Parathyroid adenoma (tissue), 2 donors: ENCODE results near the gene TMEM236.

Source experiments
- H2AFZ ChIP-seq: fragments of 300-600 bp; sonication (generic); one replicate; pipeline ENCODE4 v1.7.0; 2017; ENCODE audit warnings: antibody characterized with exemption, mild to moderate bottlenecking
- H3K27ac ChIP-seq: fragments of 300-600 bp; sonication (generic); one replicate; pipeline ENCODE4 v1.7.0; 2017
- H3K27me3 ChIP-seq: fragments of 300-600 bp; sonication (generic); one replicate; pipeline ENCODE4 v1.7.0; 2017; ENCODE audit warnings: low read length; ENCODE audit not compliant: control insufficient read depth, insufficient read depth
- H3K36me3 ChIP-seq: fragments of 300-600 bp; sonication (generic); one replicate; pipeline ENCODE4 v1.7.0; 2017; ENCODE audit warnings: low read length; ENCODE audit not compliant: control insufficient read depth, insufficient read depth
- H3K4me1 ChIP-seq: fragments of 300-600 bp; sonication (generic); one replicate; pipeline ENCODE4 v1.7.0; 2017; ENCODE audit warnings: control low read depth
- H3K4me2 ChIP-seq: fragments of 300-600 bp; sonication (generic); one replicate; pipeline ENCODE4 v1.7.0; 2017; ENCODE audit warnings: low read length
- H3K4me3 ChIP-seq: fragments of 300-600 bp; sonication (generic); one replicate; pipeline ENCODE4 v1.7.0; 2017; ENCODE audit warnings: low read depth, low read length
- H3K79me2 ChIP-seq: fragments of 300-600 bp; sonication (generic); one replicate; pipeline ENCODE4 v1.7.0; 2017; ENCODE audit warnings: control low read depth
- H3K9ac ChIP-seq: fragments of 300-600 bp; sonication (generic); one replicate; pipeline ENCODE4 v1.7.0; 2017; ENCODE audit warnings: mild to moderate bottlenecking
- H3K9me3 ChIP-seq: fragments of 300-600 bp; sonication (generic); one replicate; pipeline ENCODE4 v1.7.0; 2017; ENCODE audit warnings: low read length; ENCODE audit not compliant: control insufficient read depth
- TF ChIP-seq, protein P1 (sequence below): fragments of 300-600 bp; sonication (generic); IDR thresholded peaks from one replicate; pipeline ENCODE4 v1.7.0; 2017; ENCODE audit warnings: antibody characterized with exemption, mild to moderate bottlenecking
- donor health status: primary hyperparathyroidism.

Gene TMEM236

DNA sequence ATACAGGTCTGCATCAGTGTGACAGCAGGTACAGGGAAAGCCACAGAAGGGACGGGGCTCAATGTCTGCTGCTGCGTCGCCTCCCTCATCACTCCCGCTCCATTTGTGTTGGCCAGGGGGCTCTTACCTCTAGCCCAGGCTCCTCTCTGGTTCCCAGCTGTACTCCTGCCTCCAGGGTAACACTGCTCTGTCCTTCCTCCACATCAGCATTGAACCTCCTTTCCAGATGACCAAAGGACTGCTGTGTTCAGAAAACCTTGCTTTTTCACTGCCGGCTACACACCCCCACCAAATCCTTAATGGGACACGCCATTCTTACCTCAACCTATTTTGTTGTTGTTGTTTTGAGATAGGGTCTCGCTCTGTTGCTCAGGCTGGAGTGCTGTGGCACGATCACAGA is 2.1 kb upstream of the TMEM236 start:
- Histone ChIP-seq H3K79me2 (no peaks in the 10 kb centered on the region), H3K4me1 (no peaks in the 10 kb centered on the region), H3K9ac (no peak overlapping the region), H3K4me3 (no peak overlapping the region), H3K27ac (no peak overlapping the region), H3K9me3 (no peaks in the 10 kb centered on the region), H3K27me3 (no peaks in the 10 kb centered on the region), H3K4me2 (no peak overlapping the region), H3K36me3 (no peaks in the 10 kb centered on the region), H2AFZ (no peak overlapping the region)
- TF ChIP-seq, protein P1, sequence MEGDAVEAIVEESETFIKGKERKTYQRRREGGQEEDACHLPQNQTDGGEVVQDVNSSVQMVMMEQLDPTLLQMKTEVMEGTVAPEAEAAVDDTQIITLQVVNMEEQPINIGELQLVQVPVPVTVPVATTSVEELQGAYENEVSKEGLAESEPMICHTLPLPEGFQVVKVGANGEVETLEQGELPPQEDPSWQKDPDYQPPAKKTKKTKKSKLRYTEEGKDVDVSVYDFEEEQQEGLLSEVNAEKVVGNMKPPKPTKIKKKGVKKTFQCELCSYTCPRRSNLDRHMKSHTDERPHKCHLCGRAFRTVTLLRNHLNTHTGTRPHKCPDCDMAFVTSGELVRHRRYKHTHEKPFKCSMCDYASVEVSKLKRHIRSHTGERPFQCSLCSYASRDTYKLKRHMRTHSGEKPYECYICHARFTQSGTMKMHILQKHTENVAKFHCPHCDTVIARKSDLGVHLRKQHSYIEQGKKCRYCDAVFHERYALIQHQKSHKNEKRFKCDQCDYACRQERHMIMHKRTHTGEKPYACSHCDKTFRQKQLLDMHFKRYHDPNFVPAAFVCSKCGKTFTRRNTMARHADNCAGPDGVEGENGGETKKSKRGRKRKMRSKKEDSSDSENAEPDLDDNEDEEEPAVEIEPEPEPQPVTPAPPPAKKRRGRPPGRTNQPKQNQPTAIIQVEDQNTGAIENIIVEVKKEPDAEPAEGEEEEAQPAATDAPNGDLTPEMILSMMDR = no peak

DNA sequence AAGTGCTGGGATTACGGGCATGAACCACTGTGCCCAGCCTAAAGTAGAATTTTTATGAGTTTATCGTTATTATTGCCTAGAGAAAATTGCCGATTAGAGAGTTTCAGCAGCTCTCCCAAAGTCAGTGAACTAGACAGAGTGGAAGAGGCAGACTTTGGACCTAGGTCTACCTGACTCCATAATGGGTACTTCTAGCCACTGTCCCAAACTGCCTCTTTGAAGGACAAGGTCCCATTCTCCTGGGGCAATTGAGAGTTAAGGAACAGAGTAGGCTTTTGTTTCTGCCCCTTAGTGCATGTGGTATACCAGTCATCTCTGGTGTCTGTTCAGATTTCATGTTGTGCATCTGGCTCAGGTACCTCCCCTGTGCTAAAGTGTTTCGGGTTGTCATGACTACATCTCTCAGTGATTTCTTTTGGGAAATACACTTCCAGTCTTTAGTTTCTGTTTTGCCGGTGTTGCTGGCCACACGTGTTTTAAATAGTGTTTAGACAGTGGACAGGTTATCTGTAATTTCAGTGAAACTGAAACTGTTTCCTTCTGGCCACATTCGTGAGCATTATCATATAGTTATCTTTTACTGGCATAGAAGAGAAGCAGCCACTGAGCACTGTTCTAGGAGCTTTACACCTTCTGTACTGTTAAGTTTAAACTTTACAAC is 4.7 kb downstream of the TMEM236 start:
- H3K27ac ChIP-seq = no peak overlapping the region

DNA sequence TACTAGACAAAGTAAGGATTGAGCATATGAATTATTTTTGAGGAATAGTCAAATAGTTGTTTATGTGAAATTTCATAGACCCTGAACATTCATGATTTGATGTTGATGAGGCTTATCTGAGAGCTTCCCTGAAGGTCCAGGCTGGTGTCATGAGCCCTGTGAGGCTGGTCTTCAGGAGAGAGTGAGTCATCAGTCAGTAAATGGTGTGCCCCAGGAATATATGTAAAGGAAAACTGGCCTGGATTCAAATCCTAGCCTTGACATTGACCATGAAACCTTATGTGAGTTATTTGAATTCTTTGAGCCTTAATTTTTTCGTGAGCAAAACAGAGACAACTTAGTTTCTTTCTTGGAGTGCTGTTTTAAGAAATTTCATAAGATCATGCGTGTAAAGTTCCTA is 6.2 kb downstream of the TMEM236 start:
- Histone ChIP-seq H3K27me3 (no peaks in the 10 kb centered on the region), H3K4me3 (no peak overlapping the region), H3K4me2 (no peak overlapping the region), H3K9ac (no peak overlapping the region), H2AFZ (no peak overlapping the region), H3K9me3 (no peaks in the 10 kb centered on the region), H3K4me1 (no peaks in the 10 kb centered on the region), H3K79me2 (no peaks in the 10 kb centered on the region), H3K36me3 (no peaks in the 10 kb centered on the region), H3K27ac (no peak overlapping the region)
- TF ChIP-seq, protein P1 = no peak

More for the DNA sequence above, 4.7 kb downstream of the TMEM236 start:
- H3K9ac ChIP-seq = no peak overlapping the region
- H3K36me3 ChIP-seq = no peaks in the 10 kb centered on the region
- H3K9me3 ChIP-seq = no peaks in the 10 kb centered on the region
- H2AFZ ChIP-seq = no peak overlapping the region
- H3K4me1 ChIP-seq = no peaks in the 10 kb centered on the region
- no peaks in the 10 kb centered on the region for H3K79me2 ChIP-seq
- TF ChIP-seq, protein P1 = no peak
- no peak overlapping the region for H3K4me3 ChIP-seq
- no peaks in the 10 kb centered on the region for H3K27me3 ChIP-seq
- no peak overlapping the region for H3K4me2 ChIP-seq

DNA sequence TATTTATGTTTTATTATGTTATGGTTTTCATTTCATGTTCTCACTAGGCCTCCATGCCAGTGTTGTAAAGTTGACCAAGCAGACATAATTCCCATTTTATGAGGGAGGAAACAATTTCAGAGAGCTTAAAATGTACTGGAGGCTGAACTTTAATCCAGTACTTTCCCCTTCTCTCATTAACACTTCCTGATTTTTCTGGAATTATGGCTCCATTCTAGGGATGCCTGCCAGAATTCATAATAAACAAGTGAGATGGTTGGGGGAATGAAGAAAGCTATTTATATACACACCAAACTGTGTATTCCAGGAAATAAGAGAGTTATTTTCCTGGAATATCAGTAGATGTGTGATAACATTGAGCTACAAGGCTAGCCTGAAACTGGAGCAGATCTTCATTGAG is 6.9 kb downstream of the TMEM236 start:
- Histone ChIP-seq H3K27ac (no peak overlapping the region), H3K27me3 (no peaks in the 10 kb centered on the region), H3K4me2 (no peak overlapping the region), H3K4me3 (no peak overlapping the region), H3K36me3 (no peaks in the 10 kb centered on the region), H3K79me2 (no peaks in the 10 kb centered on the region), H3K4me1 (no peaks in the 10 kb centered on the region), H3K9me3 (no peaks in the 10 kb centered on the region), H2AFZ (no peak overlapping the region), H3K9ac (no peak overlapping the region)
- TF ChIP-seq, protein P1 = no peak

DNA sequence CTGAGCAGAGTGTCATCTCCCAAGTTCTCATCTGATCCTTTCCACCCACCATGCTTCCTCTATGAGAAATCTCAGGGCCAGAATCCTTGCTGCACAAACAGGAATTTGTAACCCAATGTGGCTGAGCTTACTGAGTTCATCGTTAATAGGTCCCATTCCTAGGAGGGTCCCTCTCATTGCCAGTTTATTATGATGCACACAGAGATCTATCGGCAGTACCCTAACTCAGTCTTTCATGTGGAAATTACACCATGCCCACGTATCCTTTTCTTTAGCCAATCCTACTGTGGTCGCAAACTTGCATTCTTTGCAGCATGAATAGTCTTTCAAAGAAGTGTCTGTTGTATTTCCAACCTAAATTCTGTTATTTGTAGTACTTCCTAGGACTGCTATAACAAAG is 12.1 kb downstream of the TMEM236 start:
- Histone ChIP-seq H3K4me3 (no peak overlapping the region), H3K9ac (no peak overlapping the region), H3K36me3 (no peaks in the 10 kb centered on the region), H3K4me1 (no peaks in the 10 kb centered on the region), H3K79me2 (no peaks in the 10 kb centered on the region), H2AFZ (no peak overlapping the region), H3K27me3 (no peaks in the 10 kb centered on the region), H3K27ac (no peak overlapping the region), H3K9me3 (no peaks in the 10 kb centered on the region), H3K4me2 (no peak overlapping the region)
- TF ChIP-seq, protein P1 = no peak
